Stimulated activated CD4-positive, alpha-beta T cell treated with anti-CD3 and anti-CD28 coated beads, Interleukin-2, amount 100 ng/mL, for 24 hours (primary cell): ENCODE data around the gene KANSL1L.

Source experiments
- DNase-seq, 2 donors: peaks; one replicate each; pipeline ENCODE4 v3.0.0-alpha.2; 2020

The KANSL1L gene

DNA sequence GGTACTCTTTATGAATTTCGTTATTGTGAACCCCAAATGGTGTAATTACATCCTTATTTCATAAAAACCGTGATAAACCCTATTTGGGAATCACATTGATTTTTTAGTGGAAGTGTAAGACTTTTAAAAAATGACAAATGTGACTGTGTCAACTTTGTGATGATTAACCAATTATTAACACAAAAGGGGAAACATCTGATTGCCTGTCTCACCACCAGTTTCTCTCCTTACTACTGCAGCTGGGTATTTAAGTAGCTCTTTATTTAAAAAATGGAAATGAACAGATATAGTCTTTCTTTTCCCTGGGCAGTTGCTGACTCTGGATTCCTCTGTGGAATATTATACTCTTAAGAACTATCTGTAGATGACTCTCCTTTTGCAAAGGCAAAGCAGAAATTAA is 180.4 kb downstream of the KANSL1L start:
- no peak for DNase-seq

DNA sequence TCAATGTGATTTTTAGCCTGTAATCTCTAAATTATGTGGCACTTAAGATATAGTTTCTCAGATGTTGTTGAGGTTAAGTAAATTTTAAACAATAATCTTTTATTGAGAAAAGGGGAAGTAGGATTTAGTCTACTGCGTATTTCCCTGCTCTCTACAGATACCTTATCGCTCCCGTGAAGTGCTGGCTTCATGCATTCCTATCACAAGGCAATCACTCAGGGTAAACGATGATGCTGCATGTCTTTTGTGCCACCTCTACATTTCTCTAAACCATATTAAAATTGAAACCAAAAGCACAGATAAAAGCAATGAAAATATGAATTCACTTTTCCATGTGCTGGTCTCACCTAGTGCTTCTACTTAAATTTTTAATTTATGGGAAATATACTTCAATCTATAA is 183.2 kb downstream of the KANSL1L start:
- no peak for DNase-seq

DNA sequence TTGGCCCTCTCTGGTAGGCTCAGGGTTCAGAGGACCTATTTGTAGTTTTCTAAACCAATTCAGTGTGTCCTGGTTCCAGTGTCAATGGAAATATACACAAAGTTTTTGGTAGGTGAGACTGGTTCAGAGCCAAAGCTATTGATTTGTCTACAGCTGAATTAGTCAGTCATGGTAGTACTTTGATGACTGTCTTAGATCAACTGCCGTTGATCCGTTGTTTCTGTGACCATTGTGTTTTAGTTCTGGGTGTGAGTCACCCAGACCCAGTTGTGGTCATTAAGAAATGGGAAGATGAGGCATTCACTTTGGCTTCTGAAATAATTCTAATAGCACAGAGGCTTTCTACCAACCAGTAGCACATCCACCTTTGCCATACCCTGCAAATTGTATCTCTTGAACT is 184.8 kb downstream of the KANSL1L start:
- DNase-seq: no peak

GRCh38 chr2:209985874-209986273 is 185.3 kb downstream of the KANSL1L start:
- DNase-seq: no peak

DNA sequence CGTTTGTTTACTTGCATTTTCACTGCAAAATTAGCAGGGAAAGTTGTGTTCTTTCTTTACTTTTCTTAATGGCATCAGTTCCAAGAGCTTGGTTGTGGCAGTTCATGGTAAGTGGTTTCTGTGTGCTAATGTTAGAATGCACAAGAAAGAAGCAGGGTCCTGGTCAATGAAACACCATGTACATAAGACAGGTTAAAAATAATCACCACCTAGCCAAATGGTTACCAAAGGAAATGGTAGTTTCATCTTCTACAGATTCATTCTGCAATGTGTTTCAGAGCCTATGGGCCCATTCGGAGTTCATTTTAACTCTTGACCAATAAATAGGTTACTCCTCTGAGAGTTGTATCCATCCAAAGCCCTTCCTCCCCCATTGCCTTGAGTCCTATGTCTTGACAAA is 186.9 kb downstream of the KANSL1L start:
- DNase-seq: no peak

GRCh38 chr2:209977386-209978239 is 193.6 kb downstream of the KANSL1L start:
- DNase-seq: no peak

GRCh38 chr2:209976698-209977385 is 194.4 kb downstream of the KANSL1L start:
- no peak for DNase-seq

DNA sequence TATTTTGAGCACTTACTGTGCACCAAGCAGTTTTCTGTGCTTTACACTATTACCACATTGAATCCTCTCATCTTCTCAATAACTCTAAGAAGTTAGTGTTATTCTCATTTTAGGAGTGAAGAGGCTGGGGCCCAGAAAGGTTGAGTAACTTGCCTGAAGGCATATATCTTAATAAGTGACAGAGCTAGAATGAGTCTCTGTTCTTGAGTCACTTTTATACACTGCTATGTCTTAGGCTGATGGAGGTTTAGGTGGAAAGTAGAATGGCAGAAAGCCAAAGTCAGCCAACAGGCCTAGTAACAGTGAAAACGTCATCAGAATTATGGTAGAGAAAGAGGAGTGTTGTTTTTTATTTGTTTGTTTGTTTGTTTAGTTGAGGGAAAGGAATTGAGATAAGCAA is 196.6 kb downstream of the KANSL1L start:
- no peak for DNase-seq

GRCh38 chr2:209973328-209973727 is 197.9 kb downstream of the KANSL1L start:
- no peak for DNase-seq
